GM21390 (cell line): ENCODE data around the gene RTN4RL2.

Experiments used
- ATAC-seq: cut with Tn5 transposase; IDR thresholded peaks from one replicate; pipeline ENCODE4 v1.9.1; 2021; ENCODE audit not compliant: unreplicated experiment

The RTN4RL2 gene

GRCh38 chr11:57523419-57523818 is 63.1 kb downstream of the RTN4RL2 start:
- ATAC-seq, result no peak
